HG03575 (cell line): ENCODE data around the gene NPAS3.

Experiments used
- ATAC-seq: cut with Tn5 transposase; IDR thresholded peaks from one replicate; pipeline ENCODE4 v1.9.1; 2021; ENCODE audit not compliant: unreplicated experiment, insufficient number of reproducible peaks, low FRiP score; ENCODE audit errors: extremely low read depth

NPAS3 gene

DNA sequence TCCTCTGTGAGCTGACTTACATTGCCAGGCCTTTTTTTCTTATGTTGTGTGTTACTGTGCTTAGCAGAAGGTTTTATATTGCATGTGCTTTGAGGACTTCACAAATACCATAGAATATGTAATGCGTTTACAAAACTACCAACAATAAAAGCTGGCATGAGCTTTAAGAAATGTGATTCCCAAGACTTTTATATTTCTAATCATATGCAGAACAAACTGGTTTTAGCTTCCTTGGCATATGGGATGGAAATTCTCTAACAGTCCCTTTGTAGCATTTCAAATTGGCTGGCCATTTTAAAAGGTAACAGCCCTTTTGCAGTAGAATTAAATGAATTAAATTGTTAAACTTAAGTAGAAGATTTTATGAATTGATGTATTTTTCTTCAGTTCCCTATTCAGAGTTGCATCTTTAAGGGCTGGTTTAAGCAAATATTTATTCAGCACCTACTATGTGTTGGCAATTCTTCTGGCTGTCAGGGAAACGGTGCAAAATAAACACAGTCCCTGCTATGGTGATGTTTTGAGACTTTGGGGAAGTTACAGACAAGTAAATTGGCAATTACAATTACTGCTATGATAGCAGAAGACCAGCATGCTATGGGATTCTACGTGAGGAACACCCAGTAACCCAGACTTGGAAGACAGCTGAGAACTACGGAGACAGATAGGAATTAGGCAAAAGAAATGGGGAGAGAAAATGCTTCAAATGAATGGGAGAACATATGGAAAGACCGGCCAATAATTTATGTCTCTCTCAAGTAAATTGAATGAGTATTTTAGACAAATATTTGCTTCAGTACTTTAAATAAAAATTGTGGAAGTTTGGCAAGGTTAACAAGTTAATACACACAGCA is 565.8 kb downstream of the NPAS3 start:
- ATAC-seq = no peak

DNA sequence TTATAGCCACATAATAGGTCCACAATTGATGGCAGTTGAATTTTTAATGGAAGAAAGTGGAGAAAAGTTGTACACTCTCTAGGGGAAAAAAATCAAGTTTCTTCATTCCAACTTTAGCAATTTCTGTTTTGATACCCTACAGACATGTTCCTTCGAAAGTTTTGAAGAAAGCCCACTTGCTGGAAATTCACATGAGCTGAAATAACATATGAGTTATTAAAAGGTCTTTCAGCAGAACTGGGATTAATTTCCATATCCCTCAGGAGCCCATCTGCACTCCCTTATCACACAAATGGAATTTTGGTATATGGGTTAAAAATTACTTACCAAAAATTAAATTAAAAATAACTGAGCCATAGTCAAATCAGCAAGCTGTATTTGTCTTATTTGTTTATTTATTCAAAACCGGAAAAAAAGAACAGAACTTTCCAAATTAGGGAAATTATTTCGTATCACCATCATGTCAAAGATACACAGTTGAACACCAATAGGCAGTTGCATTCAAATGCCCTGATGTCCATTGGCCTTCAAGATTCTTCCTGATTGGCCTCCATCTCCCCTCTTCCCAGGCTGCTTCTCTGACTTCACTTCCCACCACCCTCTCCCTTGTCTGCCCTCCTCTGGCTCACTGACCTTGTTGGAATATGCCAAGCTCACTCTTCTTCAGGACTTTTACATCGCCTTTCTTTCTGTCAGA is 566.7 kb downstream of the NPAS3 start:
- no peak for ATAC-seq

DNA sequence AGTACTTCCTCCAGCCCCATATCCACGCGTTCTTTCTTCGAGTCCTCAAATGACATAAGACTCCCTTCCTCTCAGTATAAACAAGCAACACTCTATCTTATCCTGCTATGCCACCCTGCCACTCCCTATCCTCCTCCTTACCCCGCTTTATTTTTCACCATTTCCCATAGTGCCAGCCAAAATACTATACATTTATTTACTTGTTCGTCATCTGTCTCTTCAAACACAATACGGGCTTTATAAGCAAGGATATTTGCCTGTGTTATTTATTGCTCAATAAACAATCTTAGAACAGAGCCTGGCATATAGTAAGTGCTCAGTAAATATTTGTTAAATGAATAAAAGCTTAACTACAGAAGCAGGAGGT is 567.3 kb downstream of the NPAS3 start:
- ATAC-seq = no peak

DNA sequence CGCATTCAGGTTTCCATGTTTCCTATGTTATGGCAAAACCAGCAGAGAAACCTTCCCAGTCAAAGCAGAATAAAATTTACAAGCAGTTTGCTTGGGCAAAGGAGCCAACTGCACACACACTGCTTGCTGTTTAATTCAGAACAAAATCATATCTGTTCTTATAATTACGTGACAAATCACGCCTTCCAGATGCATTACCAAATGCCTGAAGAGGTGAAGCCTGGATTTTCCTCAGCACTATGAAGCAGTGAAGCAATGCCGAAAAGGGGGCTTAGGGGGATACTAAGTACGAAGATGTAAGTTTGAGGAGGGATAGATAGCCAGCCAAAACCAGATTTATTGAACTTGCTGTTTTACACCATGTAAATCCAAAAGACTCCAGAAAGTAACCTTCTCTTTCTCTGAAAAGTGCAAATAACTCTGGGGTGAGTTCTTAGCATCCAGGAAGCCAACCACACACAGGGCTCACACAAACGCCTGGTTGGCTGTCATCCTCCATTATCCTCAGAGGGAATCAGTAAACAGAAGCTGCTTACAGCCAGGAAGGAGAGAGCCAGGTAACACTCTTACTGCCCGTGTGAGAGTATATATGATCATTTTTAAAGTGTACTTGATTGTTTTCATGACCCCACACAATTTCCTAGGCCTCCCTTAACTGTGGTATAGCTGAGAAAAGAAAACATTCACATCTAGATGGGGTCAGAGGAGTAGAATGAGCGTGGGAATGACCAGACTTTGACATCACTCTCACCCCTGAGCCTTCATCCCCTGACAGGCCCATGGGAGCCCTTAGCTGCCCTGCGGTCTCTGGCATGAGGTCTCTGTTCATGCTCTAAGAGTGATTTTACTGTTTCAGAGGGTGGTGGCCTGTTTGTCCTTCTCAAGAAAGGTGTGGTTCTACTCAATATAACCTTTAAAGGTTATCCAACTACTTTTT is 569.7 kb downstream of the NPAS3 start:
- ATAC-seq = no peak

GRCh38 chr14:33509454-33509853 is 570.8 kb downstream of the NPAS3 start:
- no peak for ATAC-seq

- ATAC-seq = no peak
Measured at GRCh38 chr14:33510063-33510481, 571.4 kb downstream of the NPAS3 start.

DNA sequence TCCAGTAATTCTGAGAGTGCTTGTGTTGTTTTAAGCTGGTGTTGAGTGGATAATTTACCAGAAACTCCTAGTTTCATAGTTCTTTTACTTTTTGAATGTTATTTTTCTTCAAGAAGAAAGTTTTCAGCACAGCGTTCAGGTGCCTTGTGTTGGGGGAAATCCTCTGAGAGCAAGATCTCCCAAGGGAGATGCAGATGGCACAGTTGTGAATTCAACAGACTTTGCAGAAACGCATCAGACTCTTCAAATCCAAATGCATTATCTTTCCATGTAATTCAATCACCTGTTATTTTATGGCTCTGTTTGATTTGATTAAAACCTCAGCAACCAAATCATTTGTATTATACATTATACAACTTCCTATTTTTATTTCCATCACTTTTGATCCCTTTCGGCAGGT is 572.3 kb downstream of the NPAS3 start:
- no peak for ATAC-seq

DNA sequence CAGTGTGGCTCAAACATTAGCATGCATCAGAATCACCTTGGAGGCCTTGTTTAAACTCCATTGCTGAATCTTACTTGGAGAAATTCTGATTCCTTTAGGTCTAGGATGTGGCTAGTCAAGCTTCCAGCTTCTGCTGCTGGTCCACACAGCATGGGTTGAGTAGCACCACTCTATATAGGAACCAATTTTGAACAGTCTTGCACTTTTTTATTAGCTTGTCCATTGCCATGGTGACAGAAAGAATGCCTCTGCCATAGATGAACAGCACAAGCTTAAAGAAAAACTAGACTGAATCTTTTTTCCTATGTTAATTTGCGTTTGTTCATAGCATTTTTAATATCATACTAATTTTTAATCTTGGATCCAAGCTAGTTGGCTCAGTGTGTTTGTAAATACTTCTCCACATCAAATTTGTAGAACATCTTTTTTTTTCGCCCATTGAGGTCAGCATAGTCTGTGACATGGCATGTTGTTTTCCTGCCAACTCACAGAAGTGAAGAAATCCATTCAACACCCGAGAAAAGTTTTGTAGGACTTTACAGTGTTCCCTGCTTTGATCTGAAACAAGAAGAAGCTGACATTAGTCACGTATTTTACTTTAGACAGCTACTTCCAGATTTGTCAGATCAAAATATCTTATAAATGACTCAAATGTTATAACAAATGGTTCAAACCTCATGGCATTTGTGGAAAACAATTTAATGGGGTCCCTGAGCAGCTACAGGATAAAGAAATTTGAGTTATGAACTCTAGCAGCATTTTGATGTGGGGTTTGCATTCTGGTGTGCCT is 573.4 kb downstream of the NPAS3 start:
- ATAC-seq = no peak

GRCh38 chr14:33515441-33515840 is 576.8 kb downstream of the NPAS3 start:
- no peak for ATAC-seq

DNA sequence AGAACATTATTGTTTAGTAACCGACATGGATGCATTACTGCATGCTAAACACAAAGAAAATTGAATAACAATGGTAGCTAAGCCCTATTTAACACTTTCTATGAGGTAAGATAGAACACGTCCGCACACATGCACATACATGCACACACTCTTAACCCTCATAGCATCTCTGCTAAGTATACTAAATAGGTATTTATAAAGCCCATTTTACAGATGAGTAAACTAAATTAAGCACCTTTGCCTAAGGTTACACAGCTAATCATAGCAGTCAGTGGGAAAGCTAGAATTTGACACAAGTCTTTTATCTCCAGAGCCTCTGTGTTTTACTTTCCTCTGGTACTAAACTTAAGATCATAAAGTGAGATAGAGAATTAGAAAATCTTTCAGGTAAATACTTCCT is 577.2 kb downstream of the NPAS3 start:
- ATAC-seq = no peak

DNA sequence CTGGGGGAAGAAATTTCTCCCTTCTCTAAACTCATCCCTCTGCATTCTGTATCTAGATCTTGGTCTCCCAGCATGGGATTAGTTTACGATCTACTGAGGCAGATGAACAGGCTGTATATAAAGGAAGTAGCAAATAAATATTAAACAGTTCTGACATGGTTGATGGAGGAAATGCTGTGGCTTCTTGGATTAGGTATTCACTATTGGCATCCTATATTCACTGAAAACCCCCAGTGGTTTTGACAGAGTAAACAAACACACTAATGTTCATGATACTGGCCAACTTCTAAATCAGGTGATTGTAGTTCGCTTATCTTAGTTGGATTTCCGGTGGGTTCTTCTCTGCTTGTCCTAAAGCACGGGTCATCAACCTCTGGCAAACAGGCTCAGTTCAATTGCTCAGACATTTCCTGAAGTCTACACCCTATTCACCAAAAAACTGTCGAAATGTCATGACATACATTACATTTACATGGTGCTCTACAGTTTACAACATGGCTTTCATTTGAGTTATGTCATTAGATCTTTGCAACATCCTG is 578.3 kb downstream of the NPAS3 start:
- ATAC-seq = no peak

DNA sequence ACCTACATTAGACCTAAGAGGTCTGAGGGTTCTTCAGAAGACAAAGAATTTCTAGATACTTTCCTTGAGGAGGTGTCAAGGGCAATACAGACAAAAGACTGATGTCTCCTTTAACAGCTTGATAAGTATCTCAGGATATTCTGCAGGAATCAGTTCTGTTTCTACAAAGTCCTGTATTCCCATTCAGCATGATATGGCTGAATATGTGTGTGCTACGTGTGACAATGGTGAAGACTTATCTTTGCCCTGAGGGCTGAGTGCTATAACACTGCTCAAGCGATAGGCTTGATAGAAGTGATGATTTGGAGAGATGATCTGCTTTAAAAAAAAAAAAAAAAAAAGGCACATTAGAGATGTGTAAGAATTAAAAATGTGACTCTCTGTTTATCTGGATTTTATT is 582.5 kb downstream of the NPAS3 start:
- ATAC-seq = no peak

- ATAC-seq = no peak
Measured at GRCh38 chr14:33524244-33524643, 585.6 kb downstream of the NPAS3 start.

DNA sequence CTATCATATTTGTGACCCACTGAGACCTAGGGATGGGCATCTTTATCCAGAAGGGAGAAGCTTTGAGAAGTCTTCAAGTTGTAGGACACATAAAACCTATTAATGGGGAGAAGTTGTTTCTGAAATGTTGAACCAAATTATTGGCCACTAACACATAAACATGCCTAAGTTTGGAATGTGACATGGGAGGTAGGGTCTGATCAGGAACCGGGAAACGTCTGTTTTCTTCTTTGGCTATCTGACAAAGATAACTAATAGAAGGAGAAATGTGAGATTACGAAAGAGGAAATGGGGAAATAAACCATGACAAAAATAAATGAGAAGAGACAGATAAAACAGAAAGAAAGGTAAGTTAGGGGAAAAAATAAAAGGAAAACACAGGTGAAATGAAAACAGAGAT is 586.9 kb downstream of the NPAS3 start:
- no peak for ATAC-seq

DNA sequence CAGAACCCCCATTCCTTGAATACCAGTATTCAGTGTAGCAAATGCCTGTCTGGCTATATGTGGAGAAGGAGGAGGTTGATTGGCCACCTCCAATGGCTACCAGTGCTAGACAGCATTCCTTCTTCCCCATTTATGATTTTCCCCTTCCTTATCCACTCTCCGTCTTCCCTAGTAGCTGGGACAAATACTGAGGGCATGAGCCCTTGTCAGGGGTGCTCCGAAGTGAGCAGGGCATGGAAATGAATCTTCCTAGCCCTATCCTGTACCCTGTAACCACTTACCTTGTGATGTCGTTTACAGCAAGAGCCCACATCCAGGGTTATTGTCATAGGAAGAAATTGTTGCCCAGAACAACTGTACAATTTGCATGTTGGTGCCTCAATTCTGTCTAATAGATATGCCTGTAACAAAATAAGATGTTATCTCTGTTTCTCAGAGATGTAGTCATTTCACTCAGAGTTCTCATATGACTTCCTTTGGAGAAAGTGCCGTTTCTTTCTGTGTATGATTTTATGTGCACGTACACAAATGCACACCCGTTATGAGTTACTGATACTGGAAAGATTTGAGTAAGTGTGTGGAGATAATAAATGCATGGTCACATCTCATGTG is 588.5 kb downstream of the NPAS3 start:
- ATAC-seq = no peak

DNA sequence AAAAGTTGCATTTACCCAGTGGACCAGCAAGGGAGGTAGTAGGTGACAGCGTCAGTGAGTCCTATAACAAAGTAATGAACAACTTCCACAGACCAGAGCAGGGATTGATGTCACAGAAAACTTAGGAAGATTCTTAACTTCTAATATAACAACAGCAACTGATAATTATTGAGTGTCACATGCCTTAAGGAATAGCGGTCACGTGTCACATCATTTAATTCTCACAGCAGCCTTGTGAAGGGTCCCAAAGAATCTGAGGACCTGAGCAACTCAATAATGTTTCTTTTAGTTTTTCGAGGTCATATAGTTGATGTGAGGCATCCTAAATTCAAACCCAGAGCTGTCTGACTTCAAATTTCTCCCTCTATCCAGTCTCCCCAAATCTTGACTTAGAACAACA is 590.0 kb downstream of the NPAS3 start:
- no peak for ATAC-seq

- ATAC-seq = no peak
Measured at GRCh38 chr14:33529787-33530757, 591.4 kb downstream of the NPAS3 start.
